DMS53 treated with DMSO at 0.1 percent for 48 hours (cell line): Measurements from ENCODE around the gene ZNF581.

Source experiments
- DNase-seq: peaks from one replicate; lab custom pipeline; 2025; ENCODE audit not compliant: unreplicated experiment; lab: John Stamatoyannopoulos, UW

Gene ZNF581

GRCh38 chr19:55647732-55648584 is 4.5 kb downstream of the ZNF581 start, which contains the start of gene CCDC106:
Gene CCDC106 (plus strand): TSS chr19:55648212. CDS start chr19:55649047, 835 bp downstream.
- peak; percentile 54 for DNase-seq

GRCh38 chr19:55648585-55649267 is 5.3 kb downstream of the ZNF581 start:
- no peak for DNase-seq

DNA sequence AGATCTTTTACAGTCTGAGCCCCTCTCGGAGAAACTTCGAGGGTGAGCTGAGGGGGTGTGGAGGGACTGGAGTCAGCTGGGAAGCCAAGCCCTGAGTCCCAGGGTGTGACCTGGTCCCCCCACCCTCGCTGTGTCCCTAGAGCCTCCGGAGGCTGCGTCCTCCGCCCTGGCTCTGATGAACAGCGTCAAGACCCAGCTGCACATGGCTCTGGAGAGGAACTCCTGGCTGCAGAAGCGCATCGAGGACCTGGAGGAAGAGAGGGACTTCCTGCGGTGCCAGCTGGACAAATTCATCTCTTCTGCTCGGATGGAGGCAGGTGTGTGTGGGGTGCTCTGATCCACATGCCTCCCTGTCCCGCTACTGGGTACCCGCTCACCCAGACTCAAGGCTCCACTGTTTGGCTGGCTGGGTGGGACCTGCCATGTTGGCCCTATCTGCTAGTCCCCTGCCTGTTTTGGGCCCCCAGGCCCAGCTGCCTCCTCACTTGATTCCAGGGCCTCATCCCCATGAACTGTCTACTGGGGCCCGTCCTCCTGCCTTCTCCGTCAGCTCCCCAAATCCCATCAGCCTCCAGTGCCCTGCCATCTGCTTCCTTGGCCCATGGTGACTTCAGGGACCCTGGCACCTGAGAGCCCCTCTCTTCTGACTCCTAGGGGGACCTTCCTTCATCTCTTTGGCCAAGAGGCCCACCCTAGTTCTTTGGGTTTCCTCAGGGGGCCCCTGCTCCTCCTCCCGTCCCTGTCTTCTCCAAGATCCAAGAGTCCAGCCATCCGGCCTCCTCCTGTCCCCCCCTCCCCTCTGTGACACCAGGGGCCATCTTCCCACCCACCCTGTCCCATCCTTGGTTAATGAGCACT is 6.0 kb downstream of the ZNF581 start:
- no peak for DNase-seq

- DNase-seq, result no peak
Measured at GRCh38 chr19:55650126-55650557, 6.7 kb downstream of the ZNF581 start.

- DNase-seq, result no peak
Measured at GRCh38 chr19:55650602-55651230, 7.3 kb downstream of the ZNF581 start.

DNA sequence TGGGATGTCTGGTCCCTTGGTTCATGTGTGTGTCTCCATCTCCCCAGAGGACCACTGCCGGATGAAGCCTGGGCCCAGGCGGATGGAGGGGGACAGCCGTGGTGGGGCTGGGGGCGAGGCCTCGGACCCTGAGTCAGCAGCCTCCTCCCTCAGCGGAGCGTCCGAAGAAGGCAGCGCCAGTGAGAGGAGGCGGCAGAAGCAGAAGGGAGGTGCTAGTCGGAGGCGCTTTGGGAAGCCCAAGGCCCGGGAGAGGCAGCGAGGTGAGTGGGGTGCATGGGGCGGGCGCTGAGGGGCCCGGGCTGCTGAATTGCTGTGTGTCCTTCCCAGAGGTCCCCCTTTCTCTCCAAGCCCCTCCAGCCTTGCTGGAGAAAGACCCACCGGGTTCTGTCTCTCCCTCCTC is 7.8 kb downstream of the ZNF581 start:
- DNase-seq, result no peak

GRCh38 chr19:55652311-55653128 is 9.1 kb downstream of the ZNF581 start:
- no peak for DNase-seq

DNA sequence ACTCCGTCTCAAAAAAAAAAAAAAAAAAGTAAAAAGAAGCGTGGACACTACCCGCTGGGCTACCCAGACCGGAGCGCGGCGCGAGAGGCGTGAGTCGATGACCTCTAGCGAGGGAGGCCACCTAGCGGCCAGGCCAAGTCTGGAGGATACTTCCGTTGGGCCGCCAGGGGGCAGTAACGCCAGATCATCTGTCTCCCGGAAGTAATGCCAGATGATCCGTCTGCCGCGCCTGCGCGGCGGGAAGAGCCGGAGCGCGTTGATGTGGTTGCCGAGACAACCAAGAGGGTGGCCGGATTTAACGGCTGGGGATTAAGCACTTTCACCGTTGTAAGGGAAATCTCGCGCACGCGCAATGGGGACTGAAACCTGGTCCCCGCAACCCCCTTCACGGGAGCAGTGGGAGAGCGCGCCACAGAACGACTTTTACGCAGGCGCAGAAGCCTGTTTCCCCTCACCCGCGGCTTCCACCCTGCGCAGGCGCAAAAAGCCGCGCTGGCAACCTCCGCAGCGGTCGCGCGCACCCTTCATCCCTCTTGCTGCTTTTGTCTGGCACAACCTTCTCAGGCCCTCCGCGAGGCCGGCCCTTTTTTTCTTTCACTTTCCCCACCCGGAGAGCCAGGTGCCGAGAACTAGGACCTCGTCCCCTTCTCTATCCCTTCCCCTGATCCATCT is 10.3 kb downstream of the ZNF581 start:
- peak; percentile 98 for DNase-seq

GRCh38 chr19:55654323-55654867 is 10.9 kb downstream of the ZNF581 start:
- DNase-seq, result peak; percentile 98

DNA sequence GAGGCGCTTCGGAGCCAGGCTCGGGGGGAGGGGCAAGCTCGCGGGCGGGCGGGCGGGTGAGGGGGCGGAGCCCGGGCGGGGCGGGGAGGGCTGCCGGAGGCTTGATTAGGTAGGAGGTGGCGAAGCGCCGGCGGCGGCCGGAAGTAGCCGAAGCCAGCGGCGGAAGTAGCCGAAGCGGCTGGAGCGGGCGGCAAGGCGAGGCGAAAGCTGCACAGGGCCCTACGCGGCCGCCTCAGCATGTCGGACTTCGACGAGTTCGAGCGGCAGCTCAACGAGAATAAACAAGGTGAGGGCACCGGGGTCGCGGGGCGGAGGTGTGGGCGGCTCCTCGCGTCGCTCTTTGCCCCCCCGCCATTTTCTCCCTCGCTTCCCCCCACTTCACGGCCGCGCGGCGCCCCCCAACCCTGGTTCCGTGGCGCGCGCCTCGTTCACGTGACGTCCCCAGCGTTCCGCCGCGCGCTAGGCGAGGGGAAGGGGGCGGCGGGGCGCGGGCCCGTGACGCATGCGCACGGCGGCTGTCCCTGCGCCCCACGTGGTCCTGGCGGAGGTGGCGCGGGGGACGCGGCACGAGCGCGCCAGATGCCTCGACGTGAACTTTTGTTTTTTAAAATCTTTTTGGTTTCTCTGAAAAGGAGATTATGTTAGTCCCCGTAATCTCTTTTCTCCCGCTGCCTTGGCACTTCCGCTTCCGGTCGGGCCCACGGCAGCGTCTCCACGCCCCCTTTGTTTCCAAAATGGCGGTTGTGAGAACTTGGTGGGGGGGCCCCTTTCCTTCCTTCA is 11.6 kb downstream of the ZNF581 start, which contains the start of gene U2AF2:
TSS of gene U2AF2 (plus strand) at position 168 of the 780 bp plus-strand sequence. CDS start at position 238, 70 bp downstream.
- peak; percentile 93 for DNase-seq

- no peak for DNase-seq
Measured at GRCh38 chr19:55655648-55656040, 12.2 kb downstream of the ZNF581 start.

DNA sequence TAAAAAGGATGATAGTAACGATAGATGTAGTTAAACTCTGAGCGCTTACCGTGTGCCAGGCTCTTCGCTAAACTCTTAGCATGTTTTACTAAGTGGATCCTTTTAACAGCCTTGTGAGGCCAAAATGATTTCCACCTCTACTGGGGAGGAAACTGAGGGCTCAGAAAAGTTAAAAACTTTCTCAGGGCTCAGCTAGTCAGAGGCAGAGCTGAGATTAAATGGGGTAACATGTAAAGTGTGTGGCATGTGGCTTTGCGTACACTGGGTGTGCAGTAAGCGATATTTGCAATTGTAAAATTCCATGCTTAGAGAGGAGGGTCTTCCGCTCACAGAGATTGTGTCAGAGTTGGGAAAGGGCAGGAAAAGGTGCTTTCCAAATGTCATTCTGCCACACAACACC is 13.1 kb downstream of the ZNF581 start:
- no peak for DNase-seq

DNA sequence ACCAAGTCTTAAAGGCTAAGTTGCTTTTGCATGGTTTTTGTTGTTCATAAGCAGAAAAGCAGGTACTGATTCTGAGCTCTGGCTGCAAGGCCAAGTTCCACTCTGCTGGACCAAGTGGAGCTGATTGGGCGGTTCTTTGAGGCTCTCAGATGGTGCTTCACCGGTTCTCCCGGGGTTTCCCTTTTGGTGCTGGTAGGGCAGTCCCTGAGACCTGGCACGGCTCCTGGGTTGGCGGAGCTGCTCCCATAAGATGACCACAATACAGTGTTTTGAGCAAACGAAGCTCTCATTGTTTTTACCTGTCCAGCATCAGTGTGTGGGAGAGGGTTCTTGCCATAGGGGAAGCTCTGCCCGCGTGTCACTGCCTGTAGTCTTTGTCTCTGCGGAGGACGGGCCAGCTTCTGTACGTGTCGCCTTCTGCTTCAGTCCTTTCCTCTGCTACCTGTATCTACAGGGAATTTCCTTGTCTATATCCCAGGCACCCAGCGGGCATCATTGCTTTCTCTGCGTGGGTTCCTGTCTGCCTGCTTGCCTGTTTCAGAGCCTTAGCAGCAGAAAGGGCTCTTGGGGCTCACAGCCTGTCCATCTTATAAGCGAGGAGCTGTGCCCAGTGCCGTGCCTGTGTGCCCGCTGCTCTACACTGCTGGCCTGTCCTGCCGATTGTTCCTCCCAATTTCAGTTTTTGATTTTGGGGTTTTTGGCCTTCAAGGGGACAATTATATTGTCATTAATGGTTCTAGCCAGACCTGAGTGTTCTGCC is 13.7 kb downstream of the ZNF581 start:
- no peak for DNase-seq

DNA sequence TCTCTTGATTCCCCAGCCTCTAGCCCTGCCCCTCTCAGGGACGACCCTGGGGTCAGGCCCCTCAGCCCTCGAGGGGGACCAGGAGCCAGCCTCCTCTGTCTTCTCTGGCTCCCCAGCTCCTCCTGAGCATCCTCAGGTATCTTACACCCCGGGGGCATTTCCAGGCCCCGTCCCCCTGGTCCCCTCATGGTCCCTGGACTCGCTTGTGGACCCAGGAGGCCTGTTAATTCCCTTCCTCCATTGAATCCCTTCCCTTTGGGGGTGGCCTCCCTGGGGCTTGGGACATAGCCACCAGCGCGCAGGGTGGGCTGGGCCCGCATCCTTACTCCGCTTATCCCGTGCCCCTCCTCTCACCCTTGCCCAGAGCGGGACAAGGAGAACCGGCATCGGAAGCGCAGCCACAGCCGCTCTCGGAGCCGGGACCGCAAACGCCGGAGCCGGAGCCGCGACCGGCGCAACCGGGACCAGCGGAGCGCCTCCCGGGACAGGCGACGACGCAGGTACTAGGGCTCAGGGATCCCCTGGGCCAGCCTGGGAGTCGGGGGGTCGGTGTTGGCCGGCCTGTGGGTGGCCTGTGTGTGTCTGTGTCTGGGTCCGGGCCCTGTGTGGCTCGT is 15.5 kb downstream of the ZNF581 start:
- no peak for DNase-seq

GRCh38 chr19:55659822-55660221 is 16.4 kb downstream of the ZNF581 start:
- DNase-seq, result no peak

DNA sequence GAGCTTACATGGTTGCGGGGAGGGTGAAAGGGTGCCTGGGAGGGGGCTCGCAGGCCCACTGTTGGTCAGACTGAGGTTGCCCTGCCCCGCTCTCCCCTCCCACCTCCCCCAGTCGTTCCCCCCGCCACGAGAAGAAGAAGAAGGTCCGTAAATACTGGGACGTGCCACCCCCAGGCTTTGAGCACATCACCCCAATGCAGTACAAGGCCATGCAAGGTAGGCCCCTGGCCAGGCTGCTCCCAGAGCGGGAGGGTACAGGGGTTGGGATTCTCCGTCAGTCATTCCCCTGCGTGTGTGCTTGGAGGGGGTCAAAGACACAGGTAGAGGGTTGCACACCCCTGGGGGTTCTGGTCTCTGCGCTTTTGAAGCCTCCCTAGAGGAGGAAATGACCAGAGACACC is 17.0 kb downstream of the ZNF581 start:
- DNase-seq, result no peak

DNA sequence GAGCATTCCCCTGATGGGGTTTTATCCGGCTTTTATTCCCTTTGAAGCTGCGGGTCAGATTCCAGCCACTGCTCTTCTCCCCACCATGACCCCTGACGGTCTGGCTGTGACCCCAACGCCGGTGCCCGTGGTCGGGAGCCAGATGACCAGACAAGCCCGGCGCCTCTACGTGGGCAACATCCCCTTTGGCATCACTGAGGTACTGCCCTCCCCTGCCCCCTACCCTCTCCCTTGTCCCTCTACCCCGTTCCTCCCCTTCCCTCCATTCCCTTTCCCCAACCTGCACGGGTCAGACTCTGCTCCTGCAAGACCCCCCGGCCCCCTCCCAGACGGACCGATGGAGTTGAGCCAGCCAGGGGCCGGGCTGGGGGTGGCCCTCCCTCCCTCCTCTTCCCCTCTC is 17.5 kb downstream of the ZNF581 start:
- DNase-seq, result no peak
